HepG2 (cell line): ENCODE data around the gene HSD17B2. TPM values are rescaled to one million over a fixed set of nuclear protein-coding genes. Genes with fewer than 3 reads are reported as not detected.

Experiments
- ATAC-seq: fragments of 200-7000 bp; cut with Tn5 transposase; 3 replicates; pipeline ENCODE4 v1.9.1; 2020; ENCODE audit warnings: mild to moderate bottlenecking, moderate library complexity
- BruUV-seq: library from RNA; stranded (reverse); fragments of 400-500 nt; replicated peaks from 2 replicates; lab custom pipeline; 2021; lab: Mats Ljungman, UMichigan
- CTCF ChIA-PET: fragments of 300-600 bp; formaldehyde crosslinking; extraction: SDS; loops from one replicate; lab custom pipeline; 2021; ENCODE audit warnings: low total read pairs, inconsistent platforms, low intra/inter-chr PET ratio; lab: Yijun Ruan, JAX
- POLR2A ChIA-PET: fragments of 350-600 bp; sonication (Branson Sonifier 250); formaldehyde crosslinking; loops from one replicate; lab custom pipeline; 2020; ENCODE audit warnings: antibody characterized with exemption, inconsistent platforms; lab: Yijun Ruan, JAX
- DNase-seq: peaks from one replicate; pipeline ENCODE4 v3.0.0-alpha.2; 2015; ENCODE audit warnings: low spot score
- FAIRE-seq: peaks from 3 replicates; lab custom pipeline; 2011; peaks lifted over from hg19 to GRCh38; lab: Jason Lieb, UNC
- H2AFZ ChIP-seq: one replicate; pipeline ENCODE4 v1.6.1; 2011; ENCODE audit warnings: low read length, inconsistent platforms
- H3K27ac ChIP-seq: fragments of 300-600 bp; 3 replicates; pipeline ENCODE4 v1.8.0; 2011; ENCODE audit warnings: mixed run types, mild to moderate bottlenecking, mixed read lengths, low read length, inconsistent platforms; ENCODE audit not compliant: insufficient read depth; ENCODE audit errors: extremely low read length
- H3K27me3 ChIP-seq, 2 experiments: fragments of 200-600 bp in 1 of 2; 2 replicates in 1 of 2; 3 replicates in 1 of 2; pipeline versions ENCODE4 v1.6.0 to v1.8.0; 2011; ENCODE audit warnings: low read length in 2 of 2, mild to moderate bottlenecking in 2 of 2, moderate library complexity in 2 of 2, inconsistent platforms in 1 of 2; ENCODE audit not compliant: insufficient read depth in 2 of 2, control insufficient read depth in 1 of 2
- H3K36me3 ChIP-seq, 2 experiments: fragments of 200-600 bp in 1 of 2; replicated peaks in 1 of 2; 2 replicates in 1 of 2; 3 replicates in 1 of 2; pipeline versions ENCODE4 v1.5.1 to v1.8.0; 2011; ENCODE audit warnings: low read length in 2 of 2, inconsistent platforms in 1 of 2; ENCODE audit not compliant: insufficient read depth in 2 of 2, control insufficient read depth in 1 of 2
- H3K4me1 ChIP-seq: 2 replicates; pipeline ENCODE4 v1.5.1; 2012; ENCODE audit warnings: low read length, inconsistent platforms; ENCODE audit not compliant: insufficient read depth
- H3K4me2 ChIP-seq: 2 replicates; pipeline ENCODE4 v1.6.0; 2011; ENCODE audit warnings: low read depth, low read length, inconsistent platforms
- H3K4me3 ChIP-seq, 3 experiments: fragments of 200-600 bp in 1 of 3; sonication (generic), shearing (Covaris generic) in 1 of 3; replicated peaks in 1 of 3; 2 replicates each; pipeline ENCODE4 v1.5.1; 2011 to 2016; ENCODE audit warnings: low read length in 3 of 3, inconsistent platforms in 2 of 3, low read depth in 2 of 3, mild to moderate bottlenecking in 2 of 3, control low read depth in 1 of 3, mixed read lengths in 1 of 3; ENCODE audit not compliant: insufficient read depth in 1 of 3
- H3K79me2 ChIP-seq: one replicate; pipeline ENCODE4 v1.6.1; 2011; ENCODE audit warnings: low read length, inconsistent platforms; ENCODE audit not compliant: insufficient read depth
- H3K9ac ChIP-seq: 2 replicates; pipeline ENCODE4 v1.6.0; 2011; ENCODE audit warnings: mild to moderate bottlenecking, low read depth, low read length, inconsistent platforms; ENCODE audit not compliant: insufficient read depth
- H3K9me3 ChIP-seq: 2 replicates; pipeline ENCODE4 v1.5.1; 2012; ENCODE audit warnings: mild to moderate bottlenecking, low read length
- H4K20me1 ChIP-seq: 2 replicates; pipeline ENCODE4 v1.6.0; 2011; ENCODE audit warnings: inconsistent platforms, mild to moderate bottlenecking, low read length, moderate library complexity; ENCODE audit not compliant: insufficient read depth
- HIC2 ChIP-seq: sonication (generic); formaldehyde crosslinking; IDR thresholded peaks from 2 replicates; pipeline ENCODE4 v1.9.0; 2022; ENCODE audit warnings: low read depth, missing genetic modification reagents
- HNRNPK ChIP-seq: fragments of 200-400 bp; formaldehyde crosslinking; IDR thresholded peaks from 2 replicates; pipeline ENCODE4 v1.6.1; 2018; ENCODE audit warnings: low read length, low read depth, moderate library complexity, mild to moderate bottlenecking; ENCODE audit not compliant: poor library complexity, severe bottlenecking
- KMT2B ChIP-seq: IDR thresholded peaks from 2 replicates; pipeline ENCODE4 v1.6.1; 2016; ENCODE audit warnings: missing genetic modification reagents, missing compliant biosample characterization
- ZEB1 ChIP-seq: IDR thresholded peaks from 2 replicates; pipeline ENCODE4 v1.6.1; 2012; ENCODE audit warnings: mild to moderate bottlenecking, low read depth, inconsistent platforms; ENCODE audit not compliant: insufficient replicate concordance
- ZNF124 ChIP-seq: sonication (generic); formaldehyde crosslinking; IDR thresholded peaks from 2 replicates; pipeline ENCODE4 v1.4.0; 2020; ENCODE audit warnings: missing genetic modification reagents
- ZNF543 ChIP-seq: sonication (generic); formaldehyde crosslinking; IDR thresholded peaks from 2 replicates; pipeline ENCODE4 v1.4.0; 2020; ENCODE audit warnings: mild to moderate bottlenecking, missing genetic modification reagents
- ZNF629 ChIP-seq: sonication (generic); formaldehyde crosslinking; conservative IDR thresholded peaks from 2 replicates; pipeline ENCODE4 v1.5.0; 2020; ENCODE audit warnings: missing genetic modification reagents
- WGBS: methylation state at CpG from one replicate; pipeline ENCODE4 v1.1.6; 2017; ENCODE audit warnings: low lambda C conversion rate; 5-methylcytosine and 5-hydroxymethylcytosine counted together
- in situ Hi-C: cut with HindIII; loops from 2 replicates; pipeline ENCODE4 v1.10.0; 2017; ENCODE audit warnings: low pct_unique_long_range_greater_than_20kb; ENCODE audit not compliant: extremely low pct_ligation_motif_present
- intact Hi-C: fragments of 100-400 bp; cut with micrococcal nuclease; formaldehyde crosslinking; loops from one replicate; pipeline ENCODE4 v1.10.0; 2022; ENCODE audit not compliant: unreplicated experiment
- polyA plus RNA-seq, 8 experiments: library from polyadenylated mRNA; depleted of rRNA in 3 of 8; stranded (reverse) in 7 of 8; unstranded in 1 of 8; fragments of >200 nt; fragmentation: Illumina TruSeq in 4 of 8; extraction: Trizol in 4 of 8; gene quantifications; 2 replicates each; pipeline versions ENCODE4 v1.2.1 to v1.2.3, GENCODE V29; 2011 to 2016; ENCODE audit warnings: low read depth in 4 of 8, missing spikeins in 1 of 8, mixed read lengths in 1 of 8; ENCODE audit not compliant: insufficient read depth in 1 of 8
- total RNA-seq, 5 experiments: library from RNA; depleted of rRNA; stranded (reverse); fragments of >200 nt; fragmentation: Illumina TruSeq; extraction: Trizol; gene quantifications; 2 replicates each; pipeline ENCODE4 v1.2.3, GENCODE V29; 2016; ENCODE audit warnings: low read depth in 1 of 5

HSD17B2 gene
- total and polyA plus RNA-seq, 2 of the 13 experiments (the other 11 are each of a cell fraction or from before 2014, with no cell fraction given), result 26.3 to 69.3 TPM

GRCh38 chr16:82050909-82051357, 15.9 kb downstream of the HSD17B2 start (continued):
- TF ChIP-seq HIC2 (CRISPR knock-in tag), result no peak
- TF ChIP-seq ZNF124 (CRISPR knock-in tag), result peak; percentile 25; the same call in 1 of the 2 replicates
- TF ChIP-seq ZEB1, result peak; percentile 77
- TF ChIP-seq KMT2B (CRISPR knock-in tag), result 0 out of 2 replicates have a peak, but pooled peaks have one; percentile 22

GRCh38 chr16:82051656-82052055, 16.6 kb downstream of the HSD17B2 start:
- in situ Hi-C loops, result no loop called here
- H3K27ac ChIP-seq, result peak overlapping the region; percentile 27
- ChIA-PET POLR2A (interaction anchor here (1.7 to 2.4 kb wide), 3 partner anchors 17 to 118 kb away, joined by 10 to 14 read pairs (median 12); partner anchors contain the start of genes HSD17B2 and MPHOSPH6), CTCF (no interaction called here)
- FAIRE-seq (no peak), DNase-seq (no peak), ATAC-seq (no peak)
- no peaks in the 10 kb centered on the region for H4K20me1 ChIP-seq
- no TSS peak for BruUV-seq
- H3K4me2 ChIP-seq, result no peak overlapping the region
- no peak overlapping the region for H2AFZ ChIP-seq
- WGBS, result 95% methylated on average over 5 of the region's 5 CpGs
- intact Hi-C loops, result loop anchor here (2.0 kb wide), 1 partner anchor 17 kb away; the partner anchor contains the start of gene HSD17B2
- H3K9ac ChIP-seq, result no peak overlapping the region
- H3K27me3 ChIP-seq, result no peaks in the 10 kb centered on the region
- peaks cover 27% of the 10 kb centered on the region for H3K79me2 ChIP-seq
- peaks cover 100% of the 10 kb centered on the region for H3K4me1 ChIP-seq
- no peaks in the 10 kb centered on the region for H3K9me3 ChIP-seq
- H3K36me3 ChIP-seq, result peaks cover 0 to 3% of the 10 kb centered on the region in 2 experiments; a peak in 1 of 5 replicates
- no peak overlapping the region for H3K4me3 ChIP-seq
- TF ChIP-seq ZNF543 (CRISPR knock-in tag) (no peak), HNRNPK (peak; percentile 39), ZNF629 (peak; percentile 87)
- TF ChIP-seq, all 625 proteins: peak for 2
